ENCODE results near the gene RXRB.

The RXRB gene

DNA sequence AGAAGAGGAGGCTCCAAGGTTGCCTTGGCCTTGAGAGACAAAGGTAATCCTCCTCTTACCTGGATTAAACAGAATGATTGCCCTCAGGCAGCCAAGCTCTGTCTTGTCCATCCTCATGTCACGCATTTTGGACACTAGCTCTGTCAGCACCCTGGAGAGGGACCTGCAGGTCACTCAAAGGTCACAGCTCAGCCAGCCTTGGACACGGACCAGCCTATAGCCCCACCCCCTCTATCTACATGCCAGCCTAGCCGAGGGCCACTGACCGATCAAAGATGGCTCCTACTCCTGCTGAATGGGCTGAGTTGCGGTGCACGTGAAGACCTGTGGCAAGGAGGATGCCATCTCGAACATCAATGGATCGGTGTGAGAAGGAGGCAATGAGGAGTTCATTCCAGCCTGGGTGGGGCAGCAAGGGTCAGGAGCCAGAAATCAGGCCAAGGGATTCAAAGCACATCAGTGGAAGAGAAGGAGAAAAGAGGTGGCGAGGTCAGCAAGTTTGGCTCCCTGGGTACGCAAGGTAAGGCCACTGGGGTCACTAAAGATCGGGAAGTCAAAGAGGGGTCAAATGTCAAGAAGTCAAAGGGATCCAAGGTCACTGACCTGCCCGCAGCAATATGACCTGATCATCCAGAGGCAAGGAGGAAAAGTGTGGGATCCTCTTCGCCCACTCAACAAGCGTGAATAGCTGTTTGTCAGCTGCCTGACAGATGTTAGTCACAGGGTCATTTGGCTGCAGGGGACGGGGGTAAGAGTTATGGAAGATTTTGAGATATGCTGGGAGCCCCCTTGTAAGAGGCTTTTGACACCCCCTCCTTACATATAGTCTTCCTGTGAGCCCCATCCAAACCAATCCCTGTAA, 4.9 kb downstream of the RXRB start:
- DNase-seq = no peak

DNA sequence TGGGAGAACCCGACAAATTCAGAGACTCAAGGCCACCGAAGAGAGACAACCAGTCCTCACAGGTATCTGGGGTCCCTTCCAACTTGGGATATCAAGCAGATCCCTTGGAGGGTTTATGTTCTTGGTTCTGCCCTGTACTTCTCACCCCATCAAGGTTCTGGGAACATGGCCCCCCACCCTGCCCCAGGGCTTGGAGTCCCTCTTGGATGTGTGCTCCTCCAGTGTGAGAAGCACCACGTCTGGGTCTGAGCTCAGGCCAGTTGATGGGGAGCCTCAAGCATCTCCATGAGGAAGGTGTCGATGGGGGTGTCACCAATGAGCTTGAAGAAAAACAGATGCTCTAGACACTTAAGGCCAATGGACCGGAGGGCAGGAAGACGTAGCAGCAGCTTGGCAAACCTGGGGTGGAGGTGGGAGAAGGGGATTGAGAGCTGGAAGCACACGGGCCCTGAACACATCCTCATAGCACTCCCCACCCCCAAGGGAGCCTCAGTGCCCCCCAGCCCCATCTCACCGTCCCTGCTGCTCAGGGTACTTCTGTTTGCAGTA, 6.0 kb downstream of the RXRB start:
- no peak for DNase-seq

DNA sequence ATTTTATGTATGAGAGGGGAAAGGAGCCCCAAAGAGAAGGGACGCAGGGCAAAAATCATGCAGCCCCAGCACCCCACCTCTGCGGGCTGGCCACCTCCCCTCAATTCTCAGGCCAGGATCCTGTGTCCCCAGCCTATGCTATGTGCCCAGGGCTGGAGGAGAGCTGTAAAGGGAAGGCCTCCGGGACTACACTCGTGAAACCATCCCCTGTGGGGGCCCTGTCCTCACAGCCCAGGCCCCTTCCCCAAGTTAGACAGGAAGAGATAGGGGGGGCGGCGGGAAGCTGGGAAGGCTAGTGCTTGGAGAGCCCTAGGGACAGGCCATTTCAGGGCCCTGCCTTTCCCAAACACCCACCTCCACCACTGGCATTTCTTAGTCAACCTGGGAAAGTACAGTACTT, 6.8 kb downstream of the RXRB start:
- no peak for DNase-seq

DNA sequence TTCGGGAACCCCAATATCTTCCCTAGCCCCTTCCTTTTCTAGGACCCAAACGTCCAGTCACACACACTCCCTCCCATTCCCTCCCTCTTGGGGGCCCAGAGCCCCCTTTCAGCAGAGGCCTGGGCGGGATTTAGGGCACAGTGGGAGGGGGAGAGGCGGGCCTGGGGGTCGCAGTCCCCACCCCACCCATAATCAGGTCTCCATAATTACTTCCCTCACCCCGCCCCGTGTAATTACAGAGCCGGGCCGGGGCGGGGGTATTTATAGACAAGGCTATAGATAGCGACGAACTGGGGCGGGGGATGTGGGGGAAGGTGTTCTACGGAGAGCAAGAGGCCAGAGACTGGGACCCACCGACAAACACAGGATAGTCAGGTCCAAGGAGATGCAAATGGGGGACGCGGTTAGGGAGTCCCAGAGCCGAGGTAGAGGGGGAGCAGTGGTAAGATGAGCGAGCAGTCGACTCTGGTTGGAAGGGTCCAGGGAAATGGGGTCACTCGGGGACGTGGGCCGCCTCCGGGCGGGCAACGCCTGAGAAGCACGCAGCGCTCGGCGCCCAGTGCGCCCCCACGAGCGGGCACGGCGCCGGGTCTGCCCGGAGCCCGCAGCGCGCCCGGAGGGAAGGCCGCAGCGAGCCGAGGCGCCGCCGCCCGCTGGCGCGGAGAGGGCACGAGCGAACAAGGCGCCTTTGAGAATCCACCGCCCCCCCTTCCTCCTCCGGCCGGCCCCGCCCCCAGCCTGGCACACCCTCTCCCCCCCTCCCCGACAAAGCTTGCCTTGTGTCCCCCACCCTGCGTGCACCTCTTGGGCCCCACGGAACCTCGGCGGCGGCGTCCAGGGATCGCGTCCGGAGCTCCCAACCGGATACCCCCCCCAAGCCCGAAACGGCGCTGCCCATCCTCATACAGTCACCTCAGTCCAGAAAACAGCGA, 7.5 kb downstream of the RXRB start:
- DNase-seq = no peak

- DNase-seq = no peak
These were observed 8.3 kb downstream of the RXRB start, which contains the start of gene COL11A2 for GRCh38 chr6:33192105-33192646. COL11A2 (minus strand) TSS chr6:33192467; CDS start chr6:33192240, 227 bp downstream.

GRCh38 chr6:33191383-33192104, 8.9 kb downstream of the RXRB start:
- no peak for DNase-seq

GRCh38 chr6:33190504-33191107, 9.9 kb downstream of the RXRB start:
- DNase-seq = no peak

DNA sequence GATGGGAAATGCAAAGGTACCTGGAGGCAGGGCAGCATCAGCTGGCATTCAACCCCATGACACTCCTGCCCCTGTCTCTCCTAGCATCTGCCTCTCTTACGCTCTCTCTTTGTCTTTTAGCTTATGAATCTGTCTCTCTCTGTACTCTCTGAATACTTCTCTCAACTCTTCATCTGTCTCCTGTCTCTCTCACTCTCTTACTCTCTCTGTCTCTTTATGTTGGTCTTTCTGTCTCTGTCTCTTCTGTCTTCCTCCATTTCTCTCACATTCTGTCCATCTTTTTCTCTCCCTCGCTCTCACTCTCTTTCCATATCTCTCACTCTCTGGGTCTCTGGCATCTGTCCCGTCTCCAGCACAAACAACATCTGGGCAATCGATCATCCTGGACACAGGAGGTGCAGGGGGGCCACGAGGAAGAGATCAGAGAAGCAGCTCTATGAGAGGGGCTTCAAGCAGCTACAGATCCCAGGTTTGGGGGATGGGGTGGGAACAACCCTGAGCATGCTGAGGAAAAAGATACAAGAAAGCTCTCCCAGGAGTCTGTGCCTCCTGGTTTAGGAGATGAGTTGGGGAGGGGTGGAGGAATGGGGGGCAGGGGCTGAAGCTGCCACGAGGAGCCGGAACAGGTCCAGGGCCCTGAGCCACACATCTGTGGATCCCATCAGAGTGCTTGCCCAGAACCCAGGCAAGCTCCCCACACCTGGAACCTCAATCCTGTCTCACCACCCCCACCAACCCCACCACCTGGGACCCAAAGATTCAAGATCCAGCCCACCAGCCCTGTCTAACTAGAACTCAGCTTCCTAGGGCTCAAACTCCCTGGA, 10.6 kb downstream of the RXRB start:
- no peak for DNase-seq

DNA sequence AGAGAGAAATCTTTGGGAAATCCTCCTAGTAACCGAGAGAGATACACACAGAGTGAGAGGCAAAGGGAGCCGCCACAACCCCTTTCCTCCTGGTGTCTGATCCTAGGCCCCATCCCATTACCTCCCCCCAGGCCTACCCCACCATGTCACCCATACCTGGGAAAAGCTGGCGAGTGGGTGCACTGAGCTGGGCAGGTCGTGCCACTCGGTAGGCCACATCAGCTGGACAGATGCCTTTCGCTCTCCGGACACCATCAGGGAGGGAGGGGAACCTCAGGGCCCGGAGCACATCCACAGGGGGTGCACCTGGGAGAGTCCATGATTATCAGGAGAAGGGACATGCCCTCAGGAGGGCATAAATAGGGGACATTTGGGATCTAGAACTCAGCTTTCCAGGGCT, 11.3 kb downstream of the RXRB start:
- DNase-seq = no peak

GRCh38 chr6:33187809-33188208, 12.7 kb downstream of the RXRB start:
- no peak for DNase-seq

- no peak for DNase-seq
These were observed 14.7 kb downstream of the RXRB start for GRCh38 chr6:33185654-33186187.

DNA sequence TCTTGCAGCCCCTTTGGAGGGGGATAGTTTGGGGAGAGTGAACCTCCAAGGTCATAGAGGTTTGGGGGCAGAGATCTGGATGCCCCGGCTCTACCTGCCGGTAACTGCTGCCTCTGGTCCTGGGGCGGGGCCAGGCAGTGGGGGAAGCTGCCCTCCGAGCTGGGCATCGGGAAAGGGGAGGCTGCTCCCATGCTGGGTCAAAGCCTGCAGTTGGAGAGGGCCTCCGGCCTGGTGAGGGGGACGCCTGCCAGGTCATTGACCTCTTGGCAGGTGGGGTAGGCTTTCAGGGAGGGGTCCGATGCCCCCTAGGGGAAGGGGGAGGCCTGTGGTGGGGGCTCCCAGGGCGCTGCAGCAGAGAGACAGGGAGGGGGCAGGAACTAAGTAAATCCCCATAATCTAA, 15.3 kb downstream of the RXRB start:
- DNase-seq = no peak

DNA sequence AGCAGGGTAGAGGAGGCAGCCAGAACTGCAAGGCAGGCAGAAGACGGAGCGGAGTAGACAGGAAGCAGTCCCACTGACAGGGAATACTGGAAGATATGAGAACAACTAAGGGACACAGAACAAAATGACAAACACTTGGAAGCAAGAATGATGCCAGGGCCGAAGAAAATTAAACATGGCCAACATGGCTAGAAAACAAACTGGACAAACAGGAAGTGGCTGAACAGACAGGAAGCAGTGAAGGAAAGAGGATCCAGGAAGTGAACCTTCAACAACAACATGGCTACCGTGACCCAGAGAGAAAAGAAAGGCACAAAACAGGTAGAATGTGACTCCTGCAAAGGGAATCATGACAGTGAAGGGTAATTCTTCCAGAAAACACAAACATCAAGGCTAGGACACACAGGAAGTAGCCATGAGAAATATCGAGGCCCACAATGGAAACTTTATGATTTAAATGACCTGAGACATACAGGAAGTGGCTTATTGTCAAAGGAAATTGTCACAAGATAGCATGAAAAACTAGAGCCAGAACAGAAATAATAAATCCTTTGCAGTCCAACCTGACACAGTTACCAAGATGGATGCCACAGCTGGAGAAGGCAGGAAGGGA, 17.3 kb downstream of the RXRB start:
- no peak for DNase-seq

GRCh38 chr6:33181141-33181540, 19.3 kb downstream of the RXRB start:
- DNase-seq = no peak

DNA sequence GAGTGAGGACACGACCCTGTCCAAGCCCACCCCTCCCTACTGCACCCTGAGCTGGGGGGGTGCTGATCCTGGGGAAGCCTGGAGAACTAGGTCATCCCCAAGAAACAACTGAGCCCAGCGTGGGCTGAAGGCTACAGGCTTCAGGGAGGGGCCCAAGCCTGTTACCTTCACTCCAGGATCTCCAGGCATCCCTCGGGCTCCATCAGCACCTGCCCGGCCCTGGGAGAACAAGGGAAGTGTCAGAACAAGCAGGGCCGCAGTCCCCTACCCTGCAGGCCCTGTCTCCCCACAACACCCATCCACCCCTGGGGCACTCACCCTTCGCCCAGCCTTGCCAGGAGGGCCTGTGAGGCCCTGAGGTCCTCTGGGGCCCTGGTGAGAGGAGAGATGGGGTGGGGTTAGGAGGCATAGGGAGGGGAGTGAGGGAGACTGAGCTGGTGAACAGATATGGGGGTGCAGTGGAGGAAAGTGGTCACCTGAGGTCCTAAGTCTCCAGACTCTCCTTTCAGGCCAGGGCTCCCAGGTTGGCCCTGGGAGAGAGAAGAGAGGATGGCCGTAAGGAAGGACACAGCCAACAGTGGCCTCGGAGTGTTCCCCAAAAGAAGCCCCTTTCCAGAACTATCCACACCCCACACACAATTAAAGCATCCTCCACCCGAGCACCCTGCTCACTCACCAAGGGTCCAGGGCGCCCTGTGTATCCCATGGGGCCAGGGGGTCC, 21.6 kb downstream of the RXRB start:
- DNase-seq = no peak

GRCh38 chr6:33177552-33178446, 22.7 kb downstream of the RXRB start:
- DNase-seq = no peak

DNA sequence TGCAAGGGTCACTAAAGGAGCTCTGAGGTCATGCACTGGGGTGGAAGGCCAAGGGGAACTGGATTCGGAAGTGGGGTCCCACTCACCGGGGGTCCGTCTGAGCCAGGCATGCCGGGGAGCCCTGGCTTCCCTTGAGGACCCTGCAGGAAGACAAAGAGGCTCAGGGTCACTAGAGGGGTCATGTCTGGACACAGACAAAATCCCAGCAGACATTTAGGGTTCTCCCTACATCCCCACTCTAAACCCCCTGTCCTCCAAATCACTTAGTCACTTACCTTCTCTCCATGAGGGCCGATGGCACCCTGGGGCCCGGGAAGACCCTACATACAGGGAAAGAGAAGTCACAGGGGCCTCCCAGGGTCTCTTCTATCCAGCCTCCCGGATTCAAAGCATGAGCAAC, 23.6 kb downstream of the RXRB start:
- DNase-seq = no peak

DNA sequence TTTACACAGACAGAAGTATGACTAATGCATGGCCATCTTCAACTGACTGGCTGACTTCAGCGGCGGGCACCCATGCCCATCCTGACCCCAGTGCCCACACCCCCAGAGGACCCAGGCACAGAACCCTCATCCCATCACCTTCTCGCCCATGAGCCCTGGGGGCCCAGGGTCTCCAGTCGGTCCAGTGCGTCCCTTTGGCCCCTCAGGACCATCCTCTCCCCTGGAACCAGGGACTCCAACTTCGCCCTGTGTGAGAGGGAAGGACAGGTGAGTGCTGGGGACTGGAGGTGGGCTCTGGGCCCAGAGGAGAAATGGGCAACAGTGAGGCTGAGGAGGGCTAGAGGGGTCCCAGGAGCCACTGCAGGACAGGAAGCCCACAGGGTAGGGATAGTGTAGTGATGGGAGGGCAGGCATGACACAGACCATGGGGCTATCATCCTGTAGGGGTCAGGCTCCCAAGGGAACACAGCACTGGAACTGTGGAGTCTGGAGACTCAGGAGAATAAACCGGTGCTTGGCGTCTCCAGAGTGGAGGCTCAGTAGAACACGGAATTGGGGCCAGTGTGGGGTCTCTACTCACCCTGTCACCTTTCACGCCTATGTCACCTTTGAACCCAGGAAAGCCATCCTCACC, 24.9 kb downstream of the RXRB start:
- no peak for DNase-seq

Measured in NCI-H1092 treated with DMSO at 0.1 percent for 48 hours (cell line).